Measurements from ENCODE around the gene UVRAG.

- TF ChIP-seq CTCF (conservative IDR thresholded peaks at IDR 0.05; ENCODE audit: low read depth, low read length) (no peak), RCOR1 (IDR thresholded peaks at IDR 0.05; ENCODE audit: insufficient replicate concordance, low read length) (no peak), BHLHE40 (IDR thresholded peaks at IDR 0.05; ENCODE audit: low read depth, low read length) (no peak), ELK1 (IDR thresholded peaks at IDR 0.05; ENCODE audit: borderline replicate concordance, low read depth, low read length) (no peak), RAD21 (IDR thresholded peaks at IDR 0.05; ENCODE audit: low read length) (no peak), CEBPB (IDR thresholded peaks at IDR 0.05; ENCODE audit: low read depth, low read length) (no peak), SMC3 (IDR thresholded peaks at IDR 0.05; ENCODE audit: low read depth, low read length) (no peak), POLR2A (IDR thresholded peaks at IDR 0.05; ENCODE audit: low read depth, low read length) (no peak), NFE2L2 (IDR thresholded peaks at IDR 0.05; ENCODE audit: low read depth, low read length) (no peak), MXI1 (IDR thresholded peaks at IDR 0.05; ENCODE audit: borderline replicate concordance, low read depth, low read length) (no peak), RFX5 (IDR thresholded peaks at IDR 0.05; ENCODE audit: low read depth, low read length) (no peak), MAZ (IDR thresholded peaks at IDR 0.05; ENCODE audit: borderline replicate concordance, low read depth, low read length) (no peak), FOS (IDR thresholded peaks at IDR 0.05; ENCODE audit: low read depth, low read length) (no peak), USF2 (IDR thresholded peaks at IDR 0.05; ENCODE audit: low read depth, low read length) (no peak)
Observed at GRCh38 chr11:75796091-75796435, 18.9 kb upstream of the UVRAG start.

Data from IMR-90 (cell line).